Cardiac septum (tissue), 1 donor: ENCODE results near the gene CADM1. TPM values are rescaled to one million over a fixed set of nuclear protein-coding genes. Genes with fewer than 3 reads are reported as not detected.

ENCODE experiments used
- DNase-seq: peaks from one replicate; pipeline ENCODE4 v3.0.0-alpha.2; 2020; ENCODE audit warnings: low spot score
- intact Hi-C: fragments of 100-400 bp; cut with DNase I; formaldehyde crosslinking; loops from one replicate; pipeline ENCODE4 v1.14.0; 2022
- total RNA-seq: library from RNA; stranded (reverse); fragmentation: NEBNext Ultra II Directional; extraction: Animal tissue kit (Norgen Biotek cat#: 25700); gene quantifications from one replicate; pipeline ENCODE4 v1.2.1, GENCODE V29; 2021
- donor health status: DM: no; HTN: no; CAD: no.

CADM1 gene
- total RNA-seq, 1 donor from 2014 or later, result 36.0 TPM

DNA sequence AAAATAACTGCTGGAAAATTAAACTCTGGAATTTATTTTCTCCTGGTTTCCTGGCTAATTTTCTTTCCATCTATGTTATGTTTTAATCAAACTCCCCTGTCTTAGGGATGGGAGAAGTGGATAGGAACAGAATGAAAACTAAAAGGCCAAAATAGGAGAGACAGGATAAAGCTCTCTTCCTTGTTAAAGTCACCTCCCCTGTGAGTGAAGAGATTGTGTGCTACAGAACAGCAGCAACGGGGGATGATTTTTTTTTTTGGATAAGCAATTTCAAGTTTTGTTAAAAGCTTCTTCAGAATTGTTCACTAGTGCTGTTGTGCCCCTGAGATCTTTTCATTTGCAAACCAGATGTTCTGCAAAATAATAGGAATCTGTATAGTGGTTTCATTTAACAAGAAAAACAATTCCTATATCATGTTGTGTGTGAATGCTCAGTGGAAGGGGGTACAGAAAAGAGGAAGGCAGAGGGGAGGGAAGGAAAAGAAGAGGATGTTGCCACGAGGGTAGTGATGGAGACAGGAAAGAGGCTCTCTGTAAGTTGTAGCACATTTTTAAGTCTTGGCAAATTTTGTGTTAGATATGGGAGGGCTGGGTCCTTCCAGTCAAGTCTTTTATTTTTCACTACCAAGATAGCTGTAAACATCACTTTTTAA is 301.2 kb downstream of the CADM1 start:
- intact Hi-C loops, result no loop called here
- no peak for DNase-seq

DNA sequence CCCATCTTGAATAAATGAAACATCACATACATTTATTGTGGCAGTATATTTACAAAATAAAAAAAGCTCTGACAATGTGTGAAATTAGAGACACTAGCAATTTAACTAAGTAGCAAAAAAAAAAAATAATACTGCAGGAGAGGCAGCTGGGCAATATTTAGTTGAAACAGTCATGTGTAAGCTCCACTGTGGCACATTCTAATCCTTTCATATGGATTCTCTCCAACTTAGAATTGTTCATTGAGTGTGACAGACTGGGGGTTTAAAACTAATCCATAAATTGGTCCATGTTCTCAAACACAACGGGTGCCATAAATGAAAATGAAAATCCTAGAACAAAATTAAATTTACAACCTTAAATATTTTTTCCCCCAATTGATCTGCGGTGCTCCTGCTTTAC is 302.1 kb downstream of the CADM1 start:
- no peak for DNase-seq
- intact Hi-C loops, result no loop called here

DNA sequence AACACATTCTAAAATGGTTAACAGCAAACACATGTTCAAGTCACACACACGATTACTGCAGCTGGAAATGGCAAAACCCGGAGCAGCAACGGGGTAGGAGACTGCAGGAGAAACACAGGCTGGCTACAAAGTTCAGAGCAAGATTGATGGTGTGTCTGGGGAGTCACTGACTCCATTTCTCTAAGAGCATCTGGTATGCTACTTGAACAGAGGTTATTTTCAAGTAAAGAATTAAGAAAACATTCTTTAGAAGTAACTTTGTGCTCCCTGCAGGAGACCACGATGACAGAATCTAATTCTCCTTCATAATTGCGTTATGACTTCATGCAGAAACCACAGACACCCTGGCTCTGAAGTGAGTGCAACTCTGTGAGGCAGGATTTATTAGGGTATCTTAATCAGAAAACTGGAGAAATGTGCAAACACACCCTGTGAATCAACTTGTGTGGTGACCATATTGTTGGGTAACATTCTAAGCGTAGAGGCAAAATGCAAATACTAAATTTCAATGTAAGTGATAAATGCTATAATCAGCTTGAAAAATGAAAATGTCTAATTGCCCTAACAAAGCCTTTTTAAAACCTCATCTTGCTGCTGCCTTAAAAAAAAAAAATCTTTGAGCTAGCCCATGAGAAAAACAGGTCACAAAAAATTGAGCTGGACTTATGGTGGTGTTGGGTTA is 303.0 kb downstream of the CADM1 start:
- intact Hi-C loops, result no loop called here
- DNase-seq, result no peak

DNA sequence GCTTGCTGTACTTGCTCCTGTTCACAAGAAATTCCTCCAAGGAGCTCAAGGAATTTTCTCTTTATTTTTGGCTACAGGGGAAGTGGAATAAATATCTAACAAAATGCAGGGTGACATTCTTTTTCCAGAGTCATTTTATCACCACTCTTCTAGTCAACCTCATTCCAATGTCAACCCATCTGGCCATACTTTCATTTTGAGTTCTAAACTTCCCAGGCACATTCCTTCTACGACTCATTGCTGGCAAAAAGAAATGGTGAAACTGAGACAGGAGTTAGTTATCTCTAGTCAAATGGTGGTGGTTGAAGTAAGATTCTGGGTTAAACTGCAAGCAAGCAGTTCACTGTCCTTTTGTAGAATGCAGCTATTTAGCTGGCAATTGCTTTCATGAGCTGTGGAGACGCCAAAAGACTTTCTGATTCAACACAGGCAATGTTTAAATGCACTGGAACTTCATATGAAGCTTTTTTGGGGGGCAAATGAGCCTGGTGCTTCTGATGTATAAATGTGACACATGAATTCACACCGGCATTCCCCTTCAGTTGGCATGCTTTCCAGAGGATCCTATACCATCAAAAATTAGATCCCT is 304.6 kb downstream of the CADM1 start:
- intact Hi-C loops, result no loop called here
- no peak for DNase-seq

DNA sequence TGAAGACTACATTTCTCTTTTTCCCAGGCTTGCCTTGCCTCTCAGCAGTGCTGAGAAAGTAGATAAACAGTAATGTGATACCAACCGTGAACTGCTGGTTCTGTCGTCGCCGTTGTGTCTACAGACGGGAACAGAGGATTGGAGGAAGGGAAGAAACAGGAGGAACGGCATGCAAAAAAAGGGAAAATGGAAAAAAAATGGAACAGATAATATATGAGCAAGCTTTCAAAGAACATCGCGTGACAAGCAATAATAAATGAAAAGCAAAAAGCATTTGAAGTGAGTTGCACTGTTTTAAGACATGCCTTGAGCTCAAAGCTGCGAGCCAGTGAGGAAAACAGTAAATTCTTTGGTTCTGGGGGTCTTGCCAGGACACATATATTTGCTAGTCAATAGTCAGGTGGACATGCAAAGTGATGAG is 305.9 kb downstream of the CADM1 start:
- DNase-seq, result no peak
- intact Hi-C loops, result no loop called here

DNA sequence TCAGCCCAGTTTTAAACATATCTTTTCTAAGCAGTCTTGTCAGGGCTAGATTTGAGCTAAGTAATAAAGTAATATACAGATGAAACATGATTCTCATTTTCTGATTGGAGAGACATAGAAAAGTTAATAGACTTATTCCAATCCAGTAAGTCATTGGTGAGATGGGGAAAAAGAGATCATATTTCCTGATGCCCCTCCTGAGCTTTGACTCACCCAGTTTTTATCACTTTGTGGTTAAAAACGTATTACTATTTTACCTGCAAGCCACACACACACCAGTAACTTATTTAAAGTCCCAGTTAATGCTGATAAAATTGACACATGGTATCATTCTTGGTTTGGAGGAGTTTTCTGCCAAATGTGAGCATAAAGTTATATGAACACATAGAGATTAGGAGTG is 306.8 kb downstream of the CADM1 start:
- DNase-seq, result no peak
- intact Hi-C loops, result no loop called here

DNA sequence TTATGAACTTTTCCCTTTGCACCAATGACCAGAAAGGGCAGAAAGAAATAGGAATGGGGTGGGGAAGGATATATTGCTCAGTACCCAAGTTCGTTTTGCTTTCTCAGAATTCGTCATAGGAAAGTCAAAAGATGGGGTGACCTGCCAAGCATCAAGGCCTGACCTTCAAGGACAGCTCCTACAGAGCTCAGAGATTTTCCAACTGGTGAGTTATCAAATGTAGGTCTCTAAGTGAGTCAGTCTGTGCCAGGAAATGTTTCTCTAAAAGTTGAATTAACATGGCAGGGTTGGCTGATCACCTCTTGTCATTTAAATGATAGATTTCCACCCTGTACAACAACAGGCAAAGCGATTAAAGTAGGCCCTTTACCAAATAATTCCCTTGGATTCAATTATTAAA is 307.2 kb downstream of the CADM1 start:
- intact Hi-C loops, result no loop called here
- DNase-seq, result no peak

DNA sequence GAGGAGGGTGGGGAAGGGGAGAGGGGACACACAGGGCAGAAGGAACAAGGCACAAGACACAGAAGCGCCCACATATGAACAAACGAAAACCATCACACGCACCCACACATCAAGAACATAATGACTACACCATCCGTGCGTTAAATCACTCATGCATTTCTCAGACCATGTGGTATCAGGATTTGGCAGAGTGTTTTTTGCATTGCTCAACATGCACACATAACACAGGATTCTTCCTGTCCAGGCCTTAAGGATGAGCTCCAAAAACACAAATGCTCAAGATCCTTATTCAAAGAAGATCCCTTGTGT is 309.5 kb downstream of the CADM1 start:
- DNase-seq, result no peak
- intact Hi-C loops, result no loop called here

DNA sequence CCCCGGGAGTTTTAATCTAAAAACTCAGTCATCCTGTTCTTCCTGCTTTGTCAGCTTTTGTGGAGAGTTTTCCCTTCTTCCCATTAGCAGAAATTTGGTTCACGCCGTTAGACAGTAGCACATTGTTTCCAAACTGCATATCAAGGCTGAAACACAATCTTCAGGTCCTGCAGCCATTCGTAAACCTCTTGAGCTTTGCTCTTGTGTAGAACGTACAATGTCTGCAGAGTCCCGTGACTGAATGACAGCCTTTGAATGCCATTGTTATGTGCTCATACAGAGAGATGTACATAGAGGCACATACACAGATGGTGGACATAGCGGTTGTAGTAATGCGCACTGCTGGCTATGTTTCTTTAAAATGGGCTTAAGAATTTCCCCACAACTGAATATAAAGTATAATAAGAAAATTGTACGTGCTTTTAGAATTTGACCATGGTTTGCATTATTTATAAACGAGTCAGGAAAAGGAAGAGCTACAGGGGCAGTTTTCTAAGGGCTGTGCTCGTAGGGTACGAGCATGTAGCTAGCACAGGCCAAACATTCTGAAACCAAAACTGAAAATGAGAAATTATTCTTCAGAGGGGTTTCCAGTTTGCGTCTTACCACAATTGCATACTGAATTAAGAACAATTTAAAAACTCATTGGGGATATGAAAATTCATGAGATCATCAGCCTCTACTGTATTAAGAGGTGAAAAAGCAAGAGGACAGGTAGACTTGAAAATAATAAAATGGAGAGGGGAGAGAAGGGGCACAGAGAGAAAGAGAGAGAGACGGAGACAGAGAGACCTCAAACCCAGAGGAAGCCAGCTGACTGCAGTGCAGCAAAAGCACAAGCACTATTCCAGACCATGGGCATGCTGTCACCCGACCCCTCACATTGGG is 310.1 kb downstream of the CADM1 start:
- intact Hi-C loops, result no loop called here
- DNase-seq, result no peak

DNA sequence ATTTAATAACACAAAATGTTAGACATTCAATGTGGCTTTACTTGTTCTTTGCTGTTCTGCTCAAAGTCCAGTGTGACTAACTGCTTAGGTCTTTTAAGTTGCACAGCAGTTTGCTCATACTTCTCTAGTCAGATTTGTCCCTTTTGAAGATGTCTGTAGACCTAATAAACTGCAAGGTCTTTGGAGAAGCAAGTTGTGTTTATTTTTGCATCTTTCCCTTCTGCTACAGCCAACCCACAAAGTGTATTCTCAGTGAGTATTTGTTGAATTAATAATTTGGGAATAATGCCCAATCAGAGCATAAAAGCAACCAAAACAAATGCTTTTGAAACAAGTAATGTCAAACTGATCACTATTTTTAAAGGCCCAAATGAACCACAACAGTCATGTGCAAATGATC is 312.5 kb downstream of the CADM1 start:
- intact Hi-C loops, result no loop called here
- no peak for DNase-seq

DNA sequence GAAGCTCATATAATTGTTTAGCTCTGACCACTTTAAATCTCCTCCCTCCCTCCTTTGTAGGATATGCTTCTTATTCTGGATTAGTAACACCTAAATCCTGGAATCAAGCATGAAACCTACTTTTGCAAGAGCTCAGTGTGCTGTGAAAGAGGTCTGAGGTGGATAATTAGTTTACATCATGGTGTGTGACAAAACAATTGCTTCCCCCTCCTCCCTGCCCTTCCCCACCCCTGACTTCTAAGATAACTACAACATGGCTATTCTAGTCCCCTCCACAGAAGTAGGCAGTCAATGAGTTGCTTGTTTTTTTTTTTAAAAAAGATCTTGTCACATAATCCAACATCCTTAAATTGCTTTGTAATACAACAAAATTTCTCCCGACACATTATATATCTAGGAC is 314.0 kb downstream of the CADM1 start:
- no peak for DNase-seq
- intact Hi-C loops, result no loop called here

DNA sequence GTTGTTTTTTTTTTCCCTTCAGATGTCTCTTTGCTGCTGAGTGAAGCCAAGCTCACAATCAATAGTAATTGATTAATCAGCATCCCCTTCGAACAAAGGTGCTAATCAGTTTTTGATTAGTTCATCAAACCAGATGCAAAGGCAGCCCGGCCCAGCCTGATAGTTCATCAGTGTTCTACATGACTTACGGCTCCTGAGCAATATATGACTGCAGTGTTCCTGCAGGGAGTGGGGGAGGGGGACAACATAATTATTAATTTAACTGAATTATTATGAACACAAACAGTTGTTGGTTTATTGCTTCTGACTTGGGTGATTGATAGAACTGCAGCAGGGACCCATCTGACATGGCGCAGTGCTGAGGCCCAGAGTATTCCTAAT is 315.3 kb downstream of the CADM1 start:
- no peak for DNase-seq
- intact Hi-C loops, result no loop called here

DNA sequence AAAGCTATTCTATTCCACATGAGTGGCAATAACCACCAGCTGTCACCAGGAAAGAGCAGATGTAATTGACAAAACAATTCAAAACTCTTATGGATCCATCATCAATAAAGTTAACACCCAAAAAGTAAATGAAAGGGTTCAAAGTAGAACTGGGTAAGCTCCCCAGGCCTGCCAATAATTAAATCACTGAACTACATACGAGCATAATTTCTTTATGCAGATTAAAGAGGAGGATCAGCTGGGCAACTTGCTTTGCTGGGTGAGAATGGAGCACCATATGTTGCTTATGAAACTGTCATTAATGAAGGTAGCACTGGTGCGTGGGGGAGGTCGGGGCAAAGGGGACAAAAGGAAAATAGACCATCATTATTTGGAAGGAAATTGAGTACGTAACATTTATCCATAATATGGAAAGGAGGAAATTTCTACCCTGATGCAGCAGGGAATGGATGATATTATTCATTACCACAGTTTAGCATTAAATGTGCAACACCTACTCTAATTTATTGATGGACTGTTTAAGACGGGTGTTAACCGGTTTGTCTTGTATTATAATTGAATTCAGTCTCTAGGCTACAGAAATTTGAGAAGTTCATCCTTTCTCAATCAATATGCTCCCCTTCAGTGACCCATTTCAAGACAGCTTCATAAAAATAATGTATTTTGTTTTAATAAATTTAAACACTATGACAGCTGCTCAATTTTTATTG is 315.9 kb downstream of the CADM1 start:
- intact Hi-C loops, result no loop called here

DNA sequence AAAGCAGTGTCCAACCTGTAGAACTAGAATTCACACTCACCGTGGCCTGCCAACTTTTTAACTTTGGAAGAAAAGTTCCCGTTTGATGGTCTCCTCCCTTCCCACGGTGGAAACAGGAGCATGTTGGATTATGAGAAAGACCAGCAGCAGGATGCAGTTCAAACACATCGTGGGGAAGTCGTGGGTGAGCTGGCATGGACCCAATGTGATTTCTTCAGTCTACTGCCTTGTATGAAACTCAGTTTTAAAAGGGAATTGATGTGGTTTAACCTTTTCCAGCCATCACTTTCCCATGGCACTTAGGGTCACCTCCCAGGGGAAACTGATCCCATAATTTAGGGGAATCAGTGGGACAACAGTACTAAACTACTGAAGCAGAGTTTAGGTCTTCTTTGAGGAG is 318.3 kb downstream of the CADM1 start:
- no peak for DNase-seq
- intact Hi-C loops, result no loop called here

More for the DNA sequence above, 315.9 kb downstream of the CADM1 start:
- no peak for DNase-seq

DNA sequence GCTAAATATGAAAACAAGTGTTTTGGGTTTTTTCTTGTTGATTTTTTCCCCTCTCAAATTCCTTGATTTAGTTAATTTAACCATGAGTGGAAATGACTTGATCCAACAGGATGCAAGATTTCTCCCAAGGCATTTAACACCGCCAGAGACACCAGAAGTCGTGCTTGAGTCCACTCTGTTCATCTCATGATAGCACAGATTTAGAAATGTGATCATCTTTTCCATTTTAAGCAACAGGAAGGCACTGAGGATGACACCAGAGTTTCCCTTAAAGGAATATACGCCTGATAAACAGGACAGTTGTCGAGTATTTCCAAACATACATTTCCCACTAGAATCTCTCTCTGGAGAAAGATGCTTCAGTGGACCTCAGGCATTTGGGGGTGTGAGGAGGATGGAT is 318.7 kb downstream of the CADM1 start:
- intact Hi-C loops, result no loop called here
- DNase-seq, result no peak

DNA sequence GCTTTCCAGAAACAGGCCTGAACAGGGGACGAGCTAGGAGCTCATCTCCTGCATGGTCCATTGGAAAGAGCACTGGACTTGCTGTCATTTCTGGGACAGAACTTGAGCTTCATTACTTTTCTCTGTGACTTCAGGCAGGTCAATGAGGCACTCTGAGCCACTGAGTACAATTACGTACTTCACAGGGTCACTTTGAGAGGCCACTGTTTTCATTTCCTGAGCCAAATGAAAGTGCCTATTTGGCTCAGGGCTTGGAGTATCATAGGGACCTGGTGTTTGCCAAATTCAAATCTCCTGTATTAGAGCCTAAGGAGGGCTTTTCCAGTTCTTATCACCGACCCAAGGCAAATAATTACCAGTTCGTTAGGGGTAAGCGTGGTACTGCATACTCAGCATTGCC is 319.3 kb downstream of the CADM1 start:
- intact Hi-C loops, result no loop called here
- no peak for DNase-seq

DNA sequence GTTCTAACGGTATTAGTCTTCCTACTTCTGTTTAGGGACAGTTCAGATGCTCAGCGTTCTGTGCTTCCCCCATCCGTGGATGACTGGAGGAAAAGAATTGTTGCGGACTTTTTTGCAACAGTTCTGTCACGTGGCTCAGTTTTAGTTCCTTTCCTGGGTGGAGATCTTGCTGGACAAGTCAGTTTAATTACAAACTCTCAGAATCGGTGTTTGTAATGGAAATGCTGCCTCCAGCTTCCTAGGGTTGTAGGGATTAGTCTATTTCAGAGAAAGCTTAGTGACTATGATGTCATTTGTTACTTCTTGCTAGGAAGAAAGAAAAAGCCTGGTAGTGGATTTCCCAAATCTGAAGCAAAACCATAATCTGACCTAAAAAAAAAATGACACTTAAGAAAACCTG is 320.4 kb downstream of the CADM1 start:
- intact Hi-C loops, result no loop called here

DNA sequence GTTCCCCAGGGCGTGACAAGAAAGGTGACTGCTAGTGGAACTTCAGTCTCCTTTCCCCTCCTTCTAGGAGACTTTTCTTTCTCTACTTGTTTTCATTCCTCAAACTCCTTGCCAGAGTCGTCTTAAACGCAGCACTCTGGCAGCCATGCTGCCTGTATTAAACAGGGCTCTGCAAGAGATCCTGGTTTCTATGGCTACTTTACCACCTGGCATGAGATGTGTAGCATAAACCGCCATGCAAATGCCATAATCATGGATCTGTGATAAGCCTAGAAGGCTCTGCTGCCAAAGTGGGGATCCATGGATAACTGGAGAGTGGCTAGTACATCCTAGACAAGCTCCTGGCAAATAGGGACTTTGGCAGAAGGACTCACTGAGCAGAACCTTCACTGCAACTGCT is 321.1 kb downstream of the CADM1 start:
- intact Hi-C loops, result no loop called here
- no peak for DNase-seq

More for the DNA sequence above, 320.4 kb downstream of the CADM1 start:
- no peak for DNase-seq

DNA sequence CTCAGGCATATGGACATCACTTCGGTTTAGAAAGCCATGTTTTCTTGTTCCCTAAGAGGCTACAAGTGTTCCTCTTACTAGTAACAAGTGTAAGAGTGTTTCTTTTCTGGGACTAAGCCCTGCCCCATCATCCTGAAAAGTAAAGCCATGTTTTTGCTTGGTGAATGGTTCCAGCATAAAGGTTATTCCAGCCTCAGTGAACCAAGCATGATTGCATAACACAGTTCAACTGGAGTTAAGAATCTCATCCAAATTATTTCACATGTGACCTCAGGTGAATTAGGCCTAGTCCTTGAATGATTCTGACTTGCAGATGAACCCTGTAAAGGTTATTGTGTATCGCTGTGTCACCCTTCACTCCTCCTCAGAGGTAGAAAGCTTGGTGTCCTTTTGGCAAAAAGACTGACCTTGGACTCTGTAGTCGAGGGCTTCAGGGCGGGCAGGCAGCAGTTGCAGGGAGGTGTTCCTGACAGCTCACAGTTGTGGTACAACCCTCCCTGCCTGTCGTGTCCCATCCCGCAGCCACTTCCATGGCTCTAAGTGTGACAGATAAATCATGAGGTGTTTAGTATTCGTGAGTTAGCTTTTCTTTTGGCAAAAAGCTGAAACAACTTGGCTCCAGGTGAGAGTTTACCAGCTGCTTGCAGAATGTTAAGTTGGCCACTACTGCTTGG is 321.8 kb downstream of the CADM1 start:
- no peak for DNase-seq
- intact Hi-C loops, result no loop called here
